Astrocyte of the cerebellum (primary cell): ENCODE measurements around the gene CPN1.

Source experiments
- DNase-seq: peaks from one replicate; pipeline ENCODE4 v3.0.0-alpha.2; 2011; ENCODE audit warnings: low read depth
- H3K4me3 ChIP-seq: 2 replicates; pipeline ENCODE4 v1.5.1; 2011; ENCODE audit warnings: mild to moderate bottlenecking, low read depth, low read length, moderate library complexity
- in situ Hi-C: cut with HindIII; loops from 2 replicates; pipeline ENCODE4 v1.10.0; 2017; ENCODE audit warnings: low sequenced_read_pairs
- TF ChIP-seq, protein P1 (sequence below): IDR thresholded peaks from 2 replicates; pipeline ENCODE4 v1.5.1; 2012; ENCODE audit warnings: low read length, low read depth, moderate library complexity, mild to moderate bottlenecking; ENCODE audit errors: missing control alignments

Gene CPN1

DNA sequence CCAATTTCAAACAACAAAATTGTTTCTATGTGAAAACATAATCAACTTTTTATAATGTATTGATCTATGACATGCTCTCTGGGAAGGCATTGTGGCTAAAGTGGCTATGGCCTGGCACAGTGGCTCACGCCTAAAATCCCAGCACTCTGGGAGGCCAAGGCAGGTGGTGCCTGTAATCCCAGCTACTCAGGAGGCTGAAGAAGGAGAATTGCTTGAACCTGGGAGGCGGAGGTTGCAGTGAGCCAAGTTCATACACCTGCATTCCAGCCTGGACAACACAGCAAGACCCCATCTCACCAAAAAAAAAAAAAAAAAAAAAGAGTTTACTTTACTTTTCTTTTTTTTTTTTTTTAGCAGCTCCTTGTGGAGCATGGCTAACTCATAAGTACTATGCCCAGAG lies 38.9 kb upstream of the CPN1 start:
- TF ChIP-seq, protein P1, sequence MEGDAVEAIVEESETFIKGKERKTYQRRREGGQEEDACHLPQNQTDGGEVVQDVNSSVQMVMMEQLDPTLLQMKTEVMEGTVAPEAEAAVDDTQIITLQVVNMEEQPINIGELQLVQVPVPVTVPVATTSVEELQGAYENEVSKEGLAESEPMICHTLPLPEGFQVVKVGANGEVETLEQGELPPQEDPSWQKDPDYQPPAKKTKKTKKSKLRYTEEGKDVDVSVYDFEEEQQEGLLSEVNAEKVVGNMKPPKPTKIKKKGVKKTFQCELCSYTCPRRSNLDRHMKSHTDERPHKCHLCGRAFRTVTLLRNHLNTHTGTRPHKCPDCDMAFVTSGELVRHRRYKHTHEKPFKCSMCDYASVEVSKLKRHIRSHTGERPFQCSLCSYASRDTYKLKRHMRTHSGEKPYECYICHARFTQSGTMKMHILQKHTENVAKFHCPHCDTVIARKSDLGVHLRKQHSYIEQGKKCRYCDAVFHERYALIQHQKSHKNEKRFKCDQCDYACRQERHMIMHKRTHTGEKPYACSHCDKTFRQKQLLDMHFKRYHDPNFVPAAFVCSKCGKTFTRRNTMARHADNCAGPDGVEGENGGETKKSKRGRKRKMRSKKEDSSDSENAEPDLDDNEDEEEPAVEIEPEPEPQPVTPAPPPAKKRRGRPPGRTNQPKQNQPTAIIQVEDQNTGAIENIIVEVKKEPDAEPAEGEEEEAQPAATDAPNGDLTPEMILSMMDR = no peak
- no peak overlapping the region for H3K4me3 ChIP-seq
- in situ Hi-C loops = no loop called here
- DNase-seq = no peak

DNA sequence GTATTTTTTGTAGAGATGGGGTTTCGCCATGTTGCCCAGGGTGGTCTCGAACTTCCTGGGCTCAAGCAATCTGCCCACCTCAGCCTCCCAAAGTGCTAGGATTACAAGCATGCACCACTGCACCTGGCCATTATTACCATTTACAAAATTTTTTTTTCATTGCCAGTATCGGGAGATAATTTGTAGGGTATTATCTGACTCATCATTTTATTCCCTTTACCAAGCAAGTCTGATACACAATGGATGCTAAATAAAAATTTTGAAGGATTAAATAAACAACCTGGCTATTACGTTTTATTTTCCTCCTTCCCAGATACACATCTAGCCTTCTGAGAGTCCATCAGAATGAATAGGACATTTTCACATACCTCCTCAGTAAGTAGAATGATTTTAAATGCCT lies 38.1 kb upstream of the CPN1 start:
- TF ChIP-seq, protein P1 = no peak
- DNase-seq = no peak
- H3K4me3 ChIP-seq = no peak overlapping the region
- in situ Hi-C loops = no loop called here

- H3K4me3 ChIP-seq = peak overlapping the region; percentile 9
- in situ Hi-C loops = no loop called here
- TF ChIP-seq, protein P1 = no peak
- no peak for DNase-seq
Observed at GRCh38 chr10:100114976-100115770, 33.5 kb upstream of the CPN1 start.

- in situ Hi-C loops = no loop called here
- H3K4me3 ChIP-seq = no peak overlapping the region
- no peak for DNase-seq
- TF ChIP-seq, protein P1 = no peak
Observed at GRCh38 chr10:100114460-100114859, 32.8 kb upstream of the CPN1 start.

GRCh38 chr10:100109670-100110069 lies 28.0 kb upstream of the CPN1 start:
- H3K4me3 ChIP-seq = no peak overlapping the region
- no peak for DNase-seq
- in situ Hi-C loops = no loop called here
- TF ChIP-seq, protein P1 = no peak

- H3K4me3 ChIP-seq = no peak overlapping the region
- DNase-seq = no peak
- TF ChIP-seq, protein P1 = no peak
- in situ Hi-C loops = no loop called here
Observed at GRCh38 chr10:100106865-100107264, 25.2 kb upstream of the CPN1 start.
